Measurements from ENCODE around the gene GRK4.

GRCh38 chr4:3043282-3044020 is 80.1 kb downstream of the GRK4 start:
- no peak for TF ChIP-seq CTCF (IDR thresholded peaks at IDR 0.05)
- no peak for TF ChIP-seq EP300 (IDR thresholded peaks at IDR 0.05)
- no peak for TF ChIP-seq POLR2A (IDR thresholded peaks at IDR 0.05)
- TF ChIP-seq POLR2AphosphoS5 (IDR thresholded peaks at IDR 0.05): no peak

Measured in upper lobe of left lung (tissue), 4 donors.